Tibial nerve (tissue), 4 donors: ENCODE data around the gene AAK1. TPM values are rescaled to one million over a fixed set of nuclear protein-coding genes. Genes with fewer than 3 reads are reported as not detected.

Experiments used
- DNase-seq, 2 donors: peaks; one replicate each; pipeline ENCODE4 v3.0.0-alpha.2; 2019; ENCODE audit warnings: low spot score in 2 of 2
- H3K27ac ChIP-seq, 4 donors: fragments of 200-600 bp; sonication (generic) in 3 of 4; one replicate each; pipeline ENCODE4 v1.5.1; 2017 to 2019; ENCODE audit warnings: mild to moderate bottlenecking in 1 of 4
- H3K27me3 ChIP-seq, 2 donors: fragments of 200-600 bp; sonication (generic) in 1 of 2; one replicate each; pipeline versions ENCODE4 v1.5.1 to v1.6.0; 2017 to 2019
- H3K36me3 ChIP-seq, 3 donors: fragments of 200-600 bp; sonication (generic); one replicate each; pipeline ENCODE4 v1.5.1; 2018 to 2019
- H3K4me1 ChIP-seq, 4 donors: fragments of 200-600 bp; sonication (generic) in 3 of 4; one replicate each; pipeline ENCODE4 v1.5.1; 2017 to 2019
- H3K4me3 ChIP-seq, 4 donors: fragments of 200-600 bp; sonication (generic) in 3 of 4; one replicate each; pipeline ENCODE4 v1.5.1; 2017 to 2019; ENCODE audit warnings: mild to moderate bottlenecking in 1 of 4, moderate library complexity in 1 of 4
- H3K9me3 ChIP-seq, 4 donors: fragments of 200-600 bp; sonication (generic) in 3 of 4; one replicate each; pipeline ENCODE4 v1.5.1; 2017 to 2019
- CTCF ChIP-seq, 5 experiments: fragments of 200-600 bp in 3 of 5; fragments of 450-650 bp in 2 of 5; sonication (generic) in 3 of 5; IDR thresholded peaks; one replicate each; pipeline ENCODE4 v1.5.1; 2016 to 2019; ENCODE audit warnings: antibody characterized with exemption in 5 of 5, mild to moderate bottlenecking in 3 of 5, moderate library complexity in 2 of 5
- EP300 ChIP-seq, 2 donors: sonication (generic); formaldehyde crosslinking; IDR thresholded peaks; one replicate each; pipeline ENCODE4 v1.6.1; 2017; ENCODE audit warnings: antibody characterized with exemption in 2 of 2, mild to moderate bottlenecking in 1 of 2
- POLR2A ChIP-seq, 2 donors: fragments of 450-650 bp; IDR thresholded peaks; one replicate each; pipeline ENCODE4 v1.6.1; 2017; ENCODE audit warnings: antibody characterized with exemption in 2 of 2, mild to moderate bottlenecking in 2 of 2, moderate library complexity in 2 of 2
- WGBS, 2 donors: methylation state at CpG; one replicate each; pipeline ENCODE4 v1.1.5; 2018; 5-methylcytosine and 5-hydroxymethylcytosine counted together
- total RNA-seq, 4 donors: library from RNA; depleted of rRNA; stranded (reverse); fragments of >200 nt; gene quantifications; one replicate each; pipeline ENCODE4 v1.1.0, GENCODE V29; 2016

Gene AAK1
- total RNA-seq, 4 donors from 2014 or later = 29.2 to 70.5 (median 44.5) TPM

- Histone ChIP-seq H3K4me1 (peaks cover 0 to 5% (median 0%) of the 10 kb centered on the region in 4 donors), H3K36me3 (peaks cover 0 to 40% (median 0%) of the 10 kb centered on the region in 3 donors), H3K27ac (no peak overlapping the region), H3K4me3 (no peak overlapping the region), H3K9me3 (no peaks in the 10 kb centered on the region), H3K27me3 (no peaks in the 10 kb centered on the region)
- WGBS, 2 donors = 44 to 50% methylated on average over 3 of the region's 3 CpGs
- DNase-seq = no peak
- no peak for TF ChIP-seq CTCF (IDR thresholded peaks at IDR 0.05)
- no peak for TF ChIP-seq POLR2A (IDR thresholded peaks at IDR 0.05)
- TF ChIP-seq EP300 (IDR thresholded peaks at IDR 0.05) = no peak
Observed at GRCh38 chr2:69499966-69500365, 143.6 kb downstream of the AAK1 start.

- H3K9me3 ChIP-seq = no peaks in the 10 kb centered on the region
- peaks cover 0 to 5% (median 0%) of the 10 kb centered on the region in 4 donors for H3K4me1 ChIP-seq
- 73 to 83% methylated on average over 3 of the region's 3 CpGs for WGBS, 2 donors
- H3K27ac ChIP-seq = no peak overlapping the region
- no peak for TF ChIP-seq CTCF (IDR thresholded peaks at IDR 0.05)
- DNase-seq = no peak
- H3K4me3 ChIP-seq = no peak overlapping the region
- H3K36me3 ChIP-seq = peaks cover 0 to 39% (median 0%) of the 10 kb centered on the region in 3 donors
- H3K27me3 ChIP-seq = no peaks in the 10 kb centered on the region
Observed at GRCh38 chr2:69499242-69499641, 144.3 kb downstream of the AAK1 start.

GRCh38 chr2:69495861-69496260 is 147.7 kb downstream of the AAK1 start:
- TF ChIP-seq CTCF (IDR thresholded peaks at IDR 0.05) (no peak), EP300 (IDR thresholded peaks at IDR 0.05) (no peak), POLR2A (IDR thresholded peaks at IDR 0.05) (no peak)
- no peak for DNase-seq
- WGBS, 2 donors = 83 to 86% methylated on average over 3 of the region's 3 CpGs
- Histone ChIP-seq H3K4me1 (peaks cover 0 to 1% (median 0%) of the 10 kb centered on the region in 4 donors), H3K9me3 (no peaks in the 10 kb centered on the region), H3K36me3 (peaks cover 0 to 29% (median 0%) of the 10 kb centered on the region in 3 donors), H3K27ac (no peak overlapping the region), H3K27me3 (no peaks in the 10 kb centered on the region), H3K4me3 (no peak overlapping the region)

- no peaks in the 10 kb centered on the region for H3K27me3 ChIP-seq
- no peak for TF ChIP-seq EP300 (IDR thresholded peaks at IDR 0.05)
- no peak for TF ChIP-seq POLR2A (IDR thresholded peaks at IDR 0.05)
- TF ChIP-seq CTCF (IDR thresholded peaks at IDR 0.05) = no peak
- no peak overlapping the region for H3K4me3 ChIP-seq
- H3K36me3 ChIP-seq = peaks cover 0 to 34% (median 0%) of the 10 kb centered on the region in 3 donors
- 63 to 64% methylated on average over 3 of the region's 3 CpGs for WGBS, 2 donors
- H3K9me3 ChIP-seq = no peaks in the 10 kb centered on the region
- H3K4me1 ChIP-seq = no peaks in the 10 kb centered on the region
- H3K27ac ChIP-seq = no peak overlapping the region
- no peak for DNase-seq
Observed at GRCh38 chr2:69495008-69495407, 148.5 kb downstream of the AAK1 start.

GRCh38 chr2:69494126-69494525 is 149.4 kb downstream of the AAK1 start:
- DNase-seq = no peak
- no peaks in the 10 kb centered on the region for H3K27me3 ChIP-seq
- H3K9me3 ChIP-seq = no peaks in the 10 kb centered on the region
- no peak overlapping the region for H3K27ac ChIP-seq
- 81 to 98% methylated on average over 3 of the region's 3 CpGs for WGBS, 2 donors
- no peak overlapping the region for H3K4me3 ChIP-seq
- TF ChIP-seq CTCF (IDR thresholded peaks at IDR 0.05) = no peak
- no peak for TF ChIP-seq EP300 (IDR thresholded peaks at IDR 0.05)
- no peak for TF ChIP-seq POLR2A (IDR thresholded peaks at IDR 0.05)
- no peaks in the 10 kb centered on the region for H3K4me1 ChIP-seq
- H3K36me3 ChIP-seq = peaks cover 0 to 39% (median 0%) of the 10 kb centered on the region in 3 donors
